Caco-2 (cell line): ENCODE results near the gene RPLP2. TPM values are rescaled to one million over a fixed set of nuclear protein-coding genes. Genes with fewer than 3 reads are reported as not detected.

Experiments used
- BruUV-seq: library from RNA; stranded (reverse); fragments of 400-500 nt; replicated peaks from 2 replicates; lab custom pipeline; 2021; lab: Mats Ljungman, UMichigan
- CTCF ChIA-PET: fragments of 300-600 bp; sonication (Branson Sonifier 250); formaldehyde crosslinking; loops from one replicate; lab custom pipeline; 2022; ENCODE audit warnings: antibody characterized with exemption; lab: Charles Lee
- POLR2A ChIA-PET: fragments of 300-600 bp; sonication (Branson Sonifier 250); formaldehyde crosslinking; loops from one replicate; lab custom pipeline; 2022; ENCODE audit warnings: antibody characterized with exemption; lab: Charles Lee
- DNase-seq, 2 experiments: peaks; one replicate each; pipeline versions ENCODE4 v3.0.0 to v3.0.0-alpha.2; 2020 to 2022
- H3K27me3 ChIP-seq: replicated peaks from 2 replicates; pipeline ENCODE4 v1.6.0; 2011; ENCODE audit warnings: low read length; ENCODE audit not compliant: control insufficient read depth, insufficient read depth
- H3K36me3 ChIP-seq: 2 replicates; pipeline ENCODE4 v1.5.1; 2011; ENCODE audit warnings: low read length; ENCODE audit not compliant: control insufficient read depth, insufficient read depth
- H3K4me1 ChIP-seq: fragments of 250-450 bp; sonication (Bioruptor Pico); 2 replicates; pipeline ENCODE4 v1.5.1; 2020; ENCODE audit warnings: mild to moderate bottlenecking
- H3K4me3 ChIP-seq: 2 replicates; pipeline ENCODE4 v1.5.1; 2011; ENCODE audit warnings: low read depth, mild to moderate bottlenecking, control low read depth, low read length
- H3K9me3 ChIP-seq: fragments of 250-450 bp; sonication (Bioruptor Pico); 2 replicates; pipeline ENCODE4 v1.5.1; 2020; ENCODE audit warnings: mild to moderate bottlenecking, moderate library complexity
- H3K27ac Mint-ChIP-seq: one replicate; pipeline ENCODE4 v1.8.0; 2022; ENCODE audit warnings: mixed read lengths; ENCODE audit not compliant: unreplicated experiment
- H3K27me3 Mint-ChIP-seq: one replicate; pipeline ENCODE4 v1.8.0; 2022; ENCODE audit warnings: mixed read lengths; ENCODE audit not compliant: insufficient read depth, unreplicated experiment
- H3K36me3 Mint-ChIP-seq: one replicate; pipeline ENCODE4 v1.8.0; 2022; ENCODE audit warnings: mild to moderate bottlenecking, mixed read lengths; ENCODE audit not compliant: insufficient read depth, unreplicated experiment
- H3K4me1 Mint-ChIP-seq: one replicate; pipeline ENCODE4 v1.8.0; 2022; ENCODE audit warnings: low read depth, mixed read lengths; ENCODE audit not compliant: unreplicated experiment
- H3K4me3 Mint-ChIP-seq: one replicate; pipeline ENCODE4 v1.8.0; 2022; ENCODE audit warnings: mild to moderate bottlenecking, moderate library complexity, mixed read lengths; ENCODE audit not compliant: unreplicated experiment
- H3K9me3 Mint-ChIP-seq: one replicate; pipeline ENCODE4 v1.8.0; 2022; ENCODE audit warnings: mixed read lengths; ENCODE audit not compliant: unreplicated experiment
- intact Hi-C: fragments of 100-400 bp; cut with micrococcal nuclease; formaldehyde crosslinking; loops from one replicate; pipeline ENCODE4 v1.10.0; 2022; ENCODE audit not compliant: unreplicated experiment
- total RNA-seq: library from RNA; stranded (reverse); gene quantifications from 2 replicates; pipeline ENCODE4 v1.2.3, GENCODE V29; 2022
- TF ChIP-seq, protein P1 (sequence below), 2 experiments: fragments of 200-600 bp in 1 of 2; IDR thresholded peaks; 1 replicate in 1 of 2; 2 replicates in 1 of 2; pipeline versions ENCODE4 v1.5.1 to v1.8.0; 2011 to 2022; ENCODE audit warnings: antibody characterized with exemption in 1 of 2, control low read depth in 1 of 2, inconsistent platforms in 1 of 2, low read depth in 1 of 2, low read length in 1 of 2, mild to moderate bottlenecking in 1 of 2, moderate library complexity in 1 of 2; ENCODE audit not compliant: insufficient read depth in 1 of 2, severe bottlenecking in 1 of 2, unreplicated experiment in 1 of 2

The RPLP2 gene
- total RNA-seq, 1 experiment from 2014 or later, result 2,622 TPM

DNA sequence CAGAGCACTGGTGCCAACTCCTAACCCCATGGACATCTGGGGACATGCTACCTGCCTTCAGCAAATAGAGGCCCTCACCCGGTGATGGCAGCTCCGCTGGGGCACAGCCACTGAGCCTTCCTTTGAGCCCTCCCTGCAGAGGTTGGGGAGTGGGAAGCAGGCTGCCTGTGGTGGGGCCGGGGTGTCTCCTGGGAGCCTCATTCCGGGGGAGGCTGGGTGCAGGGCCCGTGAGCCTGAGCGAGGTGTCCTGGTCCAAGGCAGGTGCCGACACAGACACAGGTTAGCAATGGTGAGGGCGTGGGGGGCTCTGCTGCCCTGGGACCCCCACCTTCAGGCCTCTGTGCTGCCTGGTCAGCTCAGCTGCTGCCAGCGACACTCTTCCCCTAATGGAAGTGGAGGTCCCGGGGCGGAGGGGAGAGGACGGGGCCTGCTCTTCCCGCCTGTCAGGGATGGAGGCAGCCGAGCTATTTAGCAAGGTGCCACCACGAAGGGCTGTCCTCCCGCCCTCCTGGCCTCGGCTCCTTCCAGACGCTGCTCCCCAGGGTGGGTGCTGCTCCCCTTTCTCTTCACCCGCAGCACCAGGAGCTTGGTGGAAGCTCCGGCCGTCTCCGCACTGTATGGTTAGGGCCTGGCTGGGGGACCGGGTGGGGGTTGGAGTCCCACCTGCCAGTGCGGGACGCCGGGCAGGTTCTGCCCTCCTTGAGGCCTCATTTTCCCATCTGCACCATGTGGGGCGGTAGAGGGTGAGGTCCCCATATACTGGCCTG lies 44.1 kb downstream of the RPLP2 start:
- intact Hi-C loops, result no loop called here
- no peak overlapping the region for H3K4me3 Mint-ChIP-seq
- peaks cover 57% of the 10 kb centered on the region for H3K36me3 Mint-ChIP-seq
- H3K4me1 ChIP-seq, result peaks cover 17% of the 10 kb centered on the region
- ChIA-PET CTCF (no interaction called here), POLR2A (no interaction called here)
- no peak for DNase-seq
- TF ChIP-seq, protein P1, sequence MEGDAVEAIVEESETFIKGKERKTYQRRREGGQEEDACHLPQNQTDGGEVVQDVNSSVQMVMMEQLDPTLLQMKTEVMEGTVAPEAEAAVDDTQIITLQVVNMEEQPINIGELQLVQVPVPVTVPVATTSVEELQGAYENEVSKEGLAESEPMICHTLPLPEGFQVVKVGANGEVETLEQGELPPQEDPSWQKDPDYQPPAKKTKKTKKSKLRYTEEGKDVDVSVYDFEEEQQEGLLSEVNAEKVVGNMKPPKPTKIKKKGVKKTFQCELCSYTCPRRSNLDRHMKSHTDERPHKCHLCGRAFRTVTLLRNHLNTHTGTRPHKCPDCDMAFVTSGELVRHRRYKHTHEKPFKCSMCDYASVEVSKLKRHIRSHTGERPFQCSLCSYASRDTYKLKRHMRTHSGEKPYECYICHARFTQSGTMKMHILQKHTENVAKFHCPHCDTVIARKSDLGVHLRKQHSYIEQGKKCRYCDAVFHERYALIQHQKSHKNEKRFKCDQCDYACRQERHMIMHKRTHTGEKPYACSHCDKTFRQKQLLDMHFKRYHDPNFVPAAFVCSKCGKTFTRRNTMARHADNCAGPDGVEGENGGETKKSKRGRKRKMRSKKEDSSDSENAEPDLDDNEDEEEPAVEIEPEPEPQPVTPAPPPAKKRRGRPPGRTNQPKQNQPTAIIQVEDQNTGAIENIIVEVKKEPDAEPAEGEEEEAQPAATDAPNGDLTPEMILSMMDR (IDR thresholded peaks at IDR 0.05; ENCODE audit: insufficient read depth in 1 of 2, low read depth in 1 of 2, low read length in 1 of 2, severe bottlenecking in 1 of 2, unreplicated experiment in 1 of 2), result no peak
- no peaks in the 10 kb centered on the region for H3K9me3 ChIP-seq
- H3K4me3 ChIP-seq, result no peak overlapping the region
- no peak overlapping the region for H3K27ac Mint-ChIP-seq
- no peaks in the 10 kb centered on the region for H3K36me3 ChIP-seq
- no peaks in the 10 kb centered on the region for H3K4me1 Mint-ChIP-seq
- no peaks in the 10 kb centered on the region for H3K9me3 Mint-ChIP-seq
- BruUV-seq, result no TSS peak
- H3K27me3 Mint-ChIP-seq, result no peaks in the 10 kb centered on the region
- H3K27me3 ChIP-seq, result no peaks in the 10 kb centered on the region

DNA sequence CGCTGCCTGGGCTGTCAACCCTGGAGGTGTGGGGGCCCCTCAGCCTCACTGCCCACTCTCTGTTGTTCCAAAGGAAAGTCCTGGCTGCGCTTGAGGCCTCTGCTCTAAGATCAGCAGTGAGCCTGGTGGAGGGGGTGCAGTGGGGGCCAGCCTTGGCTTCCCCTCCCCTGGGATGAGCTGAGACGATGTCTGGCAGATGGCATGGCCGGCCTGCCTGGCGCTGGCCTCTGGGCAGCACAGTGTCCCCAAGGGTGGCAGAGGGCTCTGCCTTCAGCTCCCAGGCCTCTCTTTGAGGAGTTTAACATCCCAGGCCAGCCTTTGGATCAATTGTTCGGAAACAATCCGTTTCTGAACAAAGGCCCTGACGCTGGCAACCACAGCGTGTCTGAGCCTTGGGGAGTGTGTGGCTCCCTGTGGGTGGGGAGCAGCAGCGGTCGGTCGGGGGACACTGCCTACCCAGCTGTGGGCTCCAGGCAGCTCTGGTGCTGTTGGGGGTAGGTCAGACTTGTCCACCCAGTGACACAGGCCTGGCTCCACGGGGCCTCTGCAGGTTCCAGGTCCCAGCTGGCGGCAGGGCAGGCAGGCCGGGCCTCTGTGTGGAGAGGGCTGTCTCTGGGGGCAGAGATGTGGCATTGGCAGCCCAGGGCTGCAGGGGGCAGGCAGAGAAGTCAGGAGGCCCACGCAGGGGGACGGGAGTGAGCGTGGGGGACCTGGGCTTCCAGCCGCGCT lies 45.0 kb downstream of the RPLP2 start:
- Mint-ChIP-seq H3K36me3 (peaks cover 56% of the 10 kb centered on the region), H3K9me3 (no peaks in the 10 kb centered on the region), H3K27ac (no peak overlapping the region), H3K27me3 (no peaks in the 10 kb centered on the region), H3K4me3 (no peak overlapping the region), H3K4me1 (no peaks in the 10 kb centered on the region)
- Histone ChIP-seq H3K36me3 (no peaks in the 10 kb centered on the region), H3K4me1 (peaks cover 12% of the 10 kb centered on the region), H3K27me3 (no peaks in the 10 kb centered on the region), H3K4me3 (no peak overlapping the region), H3K9me3 (no peaks in the 10 kb centered on the region)
- DNase-seq, result no peak
- CTCF ChIA-PET, result interaction anchor here (0.6 kb wide), 1 partner anchor 16 kb away, joined by 3 read pairs; no protein-coding TSS in a partner anchor
- TF ChIP-seq, protein P1 (IDR thresholded peaks at IDR 0.05; ENCODE audit: insufficient read depth in 1 of 2, low read depth in 1 of 2, low read length in 1 of 2, severe bottlenecking in 1 of 2, unreplicated experiment in 1 of 2), result no peak
- intact Hi-C loops, result no loop called here
- no TSS peak for BruUV-seq
- POLR2A ChIA-PET, result interaction anchor here (0.7 kb wide), 1 partner anchor 27 kb away, joined by 3 read pairs; no protein-coding TSS in a partner anchor

DNA sequence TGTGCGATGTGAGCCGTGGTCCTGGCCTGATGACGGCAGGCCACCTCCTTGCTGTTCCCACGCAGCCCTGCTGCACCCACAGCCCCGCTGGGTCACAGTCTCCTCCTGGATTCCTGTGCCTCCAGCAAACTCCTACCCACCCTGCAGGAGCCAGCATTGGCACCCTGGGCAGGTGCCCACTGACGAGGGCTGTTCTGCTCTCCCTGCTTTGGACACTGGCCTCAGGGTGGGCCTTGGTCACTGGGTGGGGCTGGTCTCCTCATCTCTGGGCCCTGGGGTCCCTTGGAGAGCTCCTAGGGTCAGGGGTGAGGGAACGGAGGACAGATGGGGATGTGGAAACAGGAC lies 45.5 kb downstream of the RPLP2 start:
- Mint-ChIP-seq H3K27ac (no peak overlapping the region), H3K4me3 (no peak overlapping the region), H3K27me3 (no peaks in the 10 kb centered on the region), H3K36me3 (peaks cover 57% of the 10 kb centered on the region), H3K9me3 (no peaks in the 10 kb centered on the region), H3K4me1 (no peaks in the 10 kb centered on the region)
- intact Hi-C loops, result no loop called here
- Histone ChIP-seq H3K4me3 (no peak overlapping the region), H3K36me3 (no peaks in the 10 kb centered on the region; the same call in 1 of the 2 replicates), H3K27me3 (no peaks in the 10 kb centered on the region), H3K9me3 (no peaks in the 10 kb centered on the region), H3K4me1 (peaks cover 10% of the 10 kb centered on the region)
- DNase-seq, result no peak
- CTCF ChIA-PET, result no interaction called here
- TF ChIP-seq, protein P1 (IDR thresholded peaks at IDR 0.05; ENCODE audit: insufficient read depth in 1 of 2, low read depth in 1 of 2, low read length in 1 of 2, severe bottlenecking in 1 of 2, unreplicated experiment in 1 of 2), result no peak
- no TSS peak for BruUV-seq
- POLR2A ChIA-PET, result interaction anchor here (0.7 kb wide), 1 partner anchor 28 kb away, joined by 3 read pairs; no protein-coding TSS in a partner anchor
